NT2/D1 (cell line): ENCODE results near the gene SGCE.

ENCODE experiments used
- SUZ12 ChIP-seq: IDR thresholded peaks from 2 replicates; pipeline ENCODE4 v1.6.1; 2011; ENCODE audit not compliant: insufficient read length, insufficient read depth; ENCODE audit errors: extremely low read depth
- YY1 ChIP-seq: IDR thresholded peaks from 2 replicates; pipeline ENCODE4 v1.6.1; 2011; ENCODE audit not compliant: insufficient read length, insufficient read depth
- ZNF274 ChIP-seq: IDR thresholded peaks from 2 replicates; pipeline ENCODE4 v1.6.1; 2011; ENCODE audit warnings: mild to moderate bottlenecking, low read depth, low read length

DNA sequence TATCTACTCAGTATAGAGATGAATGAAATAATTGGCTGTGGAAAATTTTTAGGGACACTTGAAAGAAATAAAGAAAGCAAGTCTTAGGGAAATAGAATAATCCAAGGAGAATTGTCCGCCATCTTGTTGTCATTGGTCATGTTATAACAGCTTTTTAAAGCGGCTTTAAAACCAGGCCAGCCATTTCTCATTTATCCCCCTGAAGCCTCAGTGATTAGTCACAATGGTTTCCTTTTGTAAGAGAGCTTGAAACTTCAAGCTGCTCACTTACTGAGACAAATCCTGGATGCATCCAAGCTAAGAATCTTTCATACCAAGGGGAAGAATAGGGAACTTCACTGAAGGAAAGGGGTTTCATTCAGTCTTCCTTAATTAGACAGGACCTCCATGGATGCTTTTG, 67.9 kb downstream of the SGCE start:
- TF ChIP-seq YY1 (no peak), SUZ12 (no peak), ZNF274 (no peak)
